ENCODE measurements around the gene PKIB. TPM values are rescaled to one million over a fixed set of nuclear protein-coding genes. Genes with fewer than 3 reads are reported as not detected.

PKIB gene
- total and polyA plus RNA-seq, 2 donors (not counting 3 experiments of a cell fraction or from before 2014, with no cell fraction given), result not detected

DNA sequence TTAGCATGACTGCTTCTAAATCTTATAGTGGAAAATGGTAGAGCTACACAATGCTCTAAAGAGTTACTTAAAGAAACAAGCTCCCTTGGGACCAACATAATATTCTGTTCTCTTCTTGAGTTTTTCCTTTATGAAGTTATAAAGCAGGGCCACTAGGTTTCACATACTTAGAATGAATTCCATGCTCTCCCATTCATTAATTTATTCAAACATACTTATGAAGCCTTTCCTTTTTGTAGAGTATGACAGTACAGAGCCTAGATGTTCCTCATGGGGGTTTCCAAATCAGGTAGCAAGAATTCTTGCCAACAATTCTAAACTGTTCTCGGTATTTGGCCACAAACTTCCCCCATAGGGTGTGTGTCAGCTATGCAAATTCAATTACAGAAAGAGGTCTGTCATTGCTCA is 148.7 kb downstream of the PKIB start:
- POLR2A ChIA-PET, result no interaction called here
- TF ChIP-seq POLR2A (IDR thresholded peaks at IDR 0.05; ENCODE audit: low read depth, low read length) (no peak), EZH2 (IDR thresholded peaks at IDR 0.05; ENCODE audit: borderline replicate concordance, low read depth, low read length, severe bottlenecking) (no peak), JUN (IDR thresholded peaks at IDR 0.05; ENCODE audit: borderline replicate concordance, insufficient read depth, insufficient read length, low read depth) (no peak), POLR2AphosphoS5 (IDR thresholded peaks at IDR 0.05; ENCODE audit: insufficient read depth, low read depth, low read length) (no peak), MYC (IDR thresholded peaks at IDR 0.05; ENCODE audit: low read depth, low read length) (no peak), FOS (IDR thresholded peaks at IDR 0.05; ENCODE audit: borderline replicate concordance, insufficient read depth, low read length) (no peak), CTCF (IDR thresholded peaks at IDR 0.05; ENCODE audit: extremely low read depth in 1 of 2, insufficient read depth in 1 of 2, low read depth in 1 of 2, low read length in 2 of 2) (no peak), GATA2 (IDR thresholded peaks at IDR 0.05; ENCODE audit: insufficient read depth, insufficient read length, low read depth, low read length) (no peak)
- TF ChIP-seq, protein P1, sequence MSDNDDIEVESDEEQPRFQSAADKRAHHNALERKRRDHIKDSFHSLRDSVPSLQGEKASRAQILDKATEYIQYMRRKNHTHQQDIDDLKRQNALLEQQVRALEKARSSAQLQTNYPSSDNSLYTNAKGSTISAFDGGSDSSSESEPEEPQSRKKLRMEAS (IDR thresholded peaks at IDR 0.05; ENCODE audit: insufficient read depth, insufficient read length), result no peak
- BruUV-seq (replicated peaks), result no TSS peak

More for the DNA sequence above, 148.7 kb downstream of the PKIB start:
- H3K27me3 ChIP-seq (ENCODE audit: control insufficient read depth in 2 of 2, insufficient read depth in 2 of 2, low read length in 2 of 2), result no peaks in the 10 kb centered on the region
- intact Hi-C loops (cut with micrococcal nuclease), result no loop called here
- no peaks in the 10 kb centered on the region for H3K9me3 ChIP-seq (replicated peaks; ENCODE audit: control insufficient read depth, insufficient read depth, low read length)
- dilution Hi-C loops (cut with MboI; ENCODE audit: extremely low pct_ligation_motif_present, low sequenced_read_pairs), result no loop called here
- CTCF ChIA-PET, result no interaction called here
- no peaks in the 10 kb centered on the region for H3K9me1 ChIP-seq (replicated peaks; ENCODE audit: control insufficient read depth, extremely low read depth, insufficient read depth, low read length)
- H3K27ac ChIP-seq (ENCODE audit: insufficient read depth, low read depth, low read length), result no peak overlapping the region
- H4K20me1 ChIP-seq (replicated peaks; ENCODE audit: control insufficient read depth, extremely low read depth, insufficient read depth, low read length), result no peaks in the 10 kb centered on the region
- H3K9ac ChIP-seq (replicated peaks; ENCODE audit: extremely low read depth, insufficient read depth, low read length), result no peak overlapping the region
- no peak overlapping the region for H3K4me2 ChIP-seq (ENCODE audit: insufficient read depth, low read length)
- no peaks in the 10 kb centered on the region for H3K4me1 ChIP-seq (ENCODE audit: control insufficient read depth, extremely low read depth, insufficient read depth, low read length)
- no peak for FAIRE-seq
- H2AFZ ChIP-seq (ENCODE audit: low read depth, low read length), result no peak overlapping the region
- H3K36me3 ChIP-seq (ENCODE audit: control insufficient read depth in 2 of 2, extremely low read depth in 1 of 2, insufficient read depth in 2 of 2, low read length in 2 of 2), result no peaks in the 10 kb centered on the region
- H3K4me3 ChIP-seq (replicated peaks in 1 of 3; ENCODE audit: insufficient read depth in 1 of 3, low read depth in 1 of 3, low read length in 3 of 3), result no peak overlapping the region
- no peak for DNase-seq (ENCODE audit: low read depth, low spot score)
- no peaks in the 10 kb centered on the region for H3K79me2 ChIP-seq (ENCODE audit: control insufficient read depth, insufficient read depth, low read length)

Data from endothelial cell of umbilical vein (primary cell).